ENCODE results near the gene GOLGA3.
"Not testable (repeated sequence)": the region's sequence is repeated elsewhere in the genome, so short reads cannot be mapped to it uniquely, and the experiment has no call there.

Gene GOLGA3

GRCh38 chr12:132776816-132777568 lies 51.7 kb downstream of the GOLGA3 start:
- H3K4me1 ChIP-seq (ENCODE audit: control insufficient read depth, insufficient read depth, low read length): no peaks in the 10 kb centered on the region
- peak overlapping the region; percentile 21 for H3K27ac ChIP-seq (ENCODE audit: low read depth, low read length)
- no peak overlapping the region for H3K9ac ChIP-seq (ENCODE audit: low read length)
- no peak overlapping the region for H3K4me3 ChIP-seq (ENCODE audit: low read length)
- H3K27me3 ChIP-seq (ENCODE audit: control insufficient read depth, insufficient read depth, low read length): no peaks in the 10 kb centered on the region
- H3K36me3 ChIP-seq (ENCODE audit: control insufficient read depth, insufficient read depth, low read length): peaks cover 40% of the 10 kb centered on the region

DNA sequence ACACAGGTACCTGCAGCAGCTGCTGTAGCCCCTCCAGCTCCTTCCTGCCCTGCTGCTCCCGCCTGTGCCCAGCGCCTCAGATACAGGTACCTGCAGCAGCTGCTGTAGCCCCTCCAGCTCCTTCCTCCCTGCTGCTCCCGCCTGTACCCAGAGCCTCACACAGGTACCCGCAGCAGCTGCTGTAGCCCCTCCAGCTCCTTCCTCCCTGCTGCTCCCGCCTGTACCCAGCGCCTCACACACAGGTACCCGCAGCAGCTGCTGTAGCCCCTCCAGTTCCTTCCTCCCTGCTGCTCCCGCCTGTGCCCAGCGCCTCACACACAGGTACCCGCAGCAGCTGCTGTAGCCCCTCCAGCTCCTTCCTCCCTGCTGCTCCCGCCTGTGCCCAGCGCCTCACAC lies 52.4 kb downstream of the GOLGA3 start:
- not testable (repeated sequence) for H3K27me3 ChIP-seq (ENCODE audit: control insufficient read depth, insufficient read depth, low read length); H3K9ac ChIP-seq (ENCODE audit: low read length); H3K27ac ChIP-seq (ENCODE audit: low read depth, low read length); H3K4me3 ChIP-seq (ENCODE audit: low read length); H3K4me1 ChIP-seq (ENCODE audit: control insufficient read depth, insufficient read depth, low read length)
- H3K36me3 ChIP-seq (ENCODE audit: control insufficient read depth, insufficient read depth, low read length): peaks cover 35% of the 10 kb centered on the region

- Histone ChIP-seq H3K36me3 (ENCODE audit: control insufficient read depth, insufficient read depth, low read length) (peaks cover 31% of the 10 kb centered on the region), H3K9ac (ENCODE audit: low read length) (no peak overlapping the region), H3K27me3 (ENCODE audit: control insufficient read depth, insufficient read depth, low read length) (no peaks in the 10 kb centered on the region)
Measured at GRCh38 chr12:132775502-132776229, 53.0 kb downstream of the GOLGA3 start.

GRCh38 chr12:132774646-132775275 lies 53.9 kb downstream of the GOLGA3 start:
- Histone ChIP-seq H3K27me3 (ENCODE audit: control insufficient read depth, insufficient read depth, low read length) (no peaks in the 10 kb centered on the region), H3K27ac (ENCODE audit: low read depth, low read length) (no peak overlapping the region), H3K36me3 (ENCODE audit: control insufficient read depth, insufficient read depth, low read length) (peaks cover 25% of the 10 kb centered on the region), H3K4me3 (ENCODE audit: low read length) (no peak overlapping the region), H3K9ac (ENCODE audit: low read length) (no peak overlapping the region), H3K4me1 (ENCODE audit: control insufficient read depth, insufficient read depth, low read length) (no peaks in the 10 kb centered on the region)

More at GRCh38 chr12:132775502-132776229, 53.0 kb downstream of the GOLGA3 start:
- H3K27ac ChIP-seq (ENCODE audit: low read depth, low read length): no peak overlapping the region
- H3K4me3 ChIP-seq (ENCODE audit: low read length): no peak overlapping the region
- no peaks in the 10 kb centered on the region for H3K4me1 ChIP-seq (ENCODE audit: control insufficient read depth, insufficient read depth, low read length)

GRCh38 chr12:132774159-132774558 lies 54.5 kb downstream of the GOLGA3 start:
- Histone ChIP-seq H3K27me3 (ENCODE audit: control insufficient read depth, insufficient read depth, low read length) (no peaks in the 10 kb centered on the region), H3K9ac (ENCODE audit: low read length) (no peak overlapping the region), H3K36me3 (ENCODE audit: control insufficient read depth, insufficient read depth, low read length) (peaks cover 25% of the 10 kb centered on the region), H3K4me3 (ENCODE audit: low read length) (no peak overlapping the region), H3K27ac (ENCODE audit: low read depth, low read length) (no peak overlapping the region), H3K4me1 (ENCODE audit: control insufficient read depth, insufficient read depth, low read length) (no peaks in the 10 kb centered on the region)

DNA sequence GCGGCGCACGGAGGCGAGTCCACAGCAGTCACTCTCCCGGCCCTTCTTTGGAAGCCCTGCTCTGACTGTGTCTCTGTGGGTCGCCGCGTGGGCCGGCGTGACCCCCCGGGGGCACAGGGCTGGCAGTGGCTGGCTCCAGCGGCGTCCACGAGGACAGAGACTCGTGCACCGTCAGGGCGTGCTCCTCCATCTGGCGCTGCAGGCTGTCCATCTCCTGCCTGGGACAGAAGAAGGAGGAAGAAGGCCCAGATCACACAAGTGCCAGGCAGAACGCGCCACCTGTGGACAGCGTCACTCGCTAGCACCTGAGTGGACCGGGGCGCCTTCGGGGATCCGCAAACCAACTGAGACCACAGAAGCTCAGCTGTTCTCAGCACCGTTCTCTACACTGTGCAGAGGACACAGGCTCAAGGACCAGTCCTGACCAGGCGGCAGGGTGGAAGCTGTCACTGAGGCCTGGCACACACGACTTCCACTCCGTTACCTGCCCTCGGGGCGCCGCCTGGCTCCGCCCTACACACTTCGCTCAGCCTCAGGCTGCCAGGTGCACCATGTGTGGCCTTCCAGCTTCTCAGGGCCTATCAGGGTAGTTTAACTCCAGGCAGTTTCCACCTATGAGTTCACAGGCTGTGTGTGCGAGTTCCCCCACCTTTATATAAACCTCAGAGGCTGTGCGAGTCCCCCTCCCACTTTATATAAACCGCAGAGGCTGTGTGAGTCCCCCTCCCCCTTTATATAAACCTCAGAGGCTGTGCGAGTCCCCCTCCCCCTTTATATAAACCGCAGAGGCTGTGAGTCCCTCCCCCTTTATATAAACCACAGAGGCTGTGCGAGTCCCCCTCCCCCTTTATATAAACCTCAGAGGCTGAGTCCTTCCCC lies 55.4 kb downstream of the GOLGA3 start:
- no peaks in the 10 kb centered on the region for H3K4me1 ChIP-seq (ENCODE audit: control insufficient read depth, insufficient read depth, low read length)
- peaks cover 23% of the 10 kb centered on the region for H3K36me3 ChIP-seq (ENCODE audit: control insufficient read depth, insufficient read depth, low read length)
- H3K4me3 ChIP-seq (ENCODE audit: low read length): no peak overlapping the region
- no peak overlapping the region for H3K9ac ChIP-seq (ENCODE audit: low read length)
- no peaks in the 10 kb centered on the region for H3K27me3 ChIP-seq (ENCODE audit: control insufficient read depth, insufficient read depth, low read length)
- no peak overlapping the region for H3K27ac ChIP-seq (ENCODE audit: low read depth, low read length)

DNA sequence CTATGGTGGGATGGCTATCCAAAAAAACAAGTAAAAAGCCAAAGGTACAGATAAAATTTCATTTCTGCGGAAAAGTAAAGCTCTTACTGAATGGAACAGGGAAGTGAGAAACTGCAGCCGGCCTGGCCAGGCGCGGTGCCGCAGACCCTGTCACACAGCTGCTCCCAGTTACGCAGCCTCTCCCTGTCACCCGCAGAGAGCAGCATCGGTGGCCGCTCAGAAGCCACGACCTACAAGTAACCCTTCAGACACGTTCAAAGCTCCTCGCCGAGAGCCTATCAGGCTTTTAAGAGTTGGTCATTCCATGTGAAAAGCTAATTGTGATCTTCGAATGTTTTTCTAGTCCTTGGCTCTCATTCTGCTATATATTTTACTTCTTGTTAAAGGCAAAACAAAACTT lies 56.1 kb downstream of the GOLGA3 start:
- Histone ChIP-seq H3K4me1 (ENCODE audit: control insufficient read depth, insufficient read depth, low read length) (no peaks in the 10 kb centered on the region), H3K4me3 (ENCODE audit: low read length) (no peak overlapping the region), H3K27me3 (ENCODE audit: control insufficient read depth, insufficient read depth, low read length) (no peaks in the 10 kb centered on the region), H3K36me3 (ENCODE audit: control insufficient read depth, insufficient read depth, low read length) (peaks cover 23% of the 10 kb centered on the region), H3K27ac (ENCODE audit: low read depth, low read length) (no peak overlapping the region), H3K9ac (ENCODE audit: low read length) (no peak overlapping the region)

GRCh38 chr12:132771126-132771838 lies 57.4 kb downstream of the GOLGA3 start:
- Histone ChIP-seq H3K36me3 (ENCODE audit: control insufficient read depth, insufficient read depth, low read length) (peaks cover 21% of the 10 kb centered on the region), H3K27ac (ENCODE audit: low read depth, low read length) (no peak overlapping the region), H3K27me3 (ENCODE audit: control insufficient read depth, insufficient read depth, low read length) (no peaks in the 10 kb centered on the region), H3K4me1 (ENCODE audit: control insufficient read depth, insufficient read depth, low read length) (no peaks in the 10 kb centered on the region), H3K9ac (ENCODE audit: low read length) (no peak overlapping the region), H3K4me3 (ENCODE audit: low read length) (no peak overlapping the region)

GRCh38 chr12:132766380-132767085 lies 62.1 kb downstream of the GOLGA3 start:
- Histone ChIP-seq H3K36me3 (ENCODE audit: control insufficient read depth, insufficient read depth, low read length) (no peaks in the 10 kb centered on the region), H3K27ac (ENCODE audit: low read depth, low read length) (no peak overlapping the region), H3K4me1 (ENCODE audit: control insufficient read depth, insufficient read depth, low read length) (no peaks in the 10 kb centered on the region), H3K9ac (ENCODE audit: low read length) (no peak overlapping the region), H3K27me3 (ENCODE audit: control insufficient read depth, insufficient read depth, low read length) (no peaks in the 10 kb centered on the region), H3K4me3 (ENCODE audit: low read length) (no peak overlapping the region)

DNA sequence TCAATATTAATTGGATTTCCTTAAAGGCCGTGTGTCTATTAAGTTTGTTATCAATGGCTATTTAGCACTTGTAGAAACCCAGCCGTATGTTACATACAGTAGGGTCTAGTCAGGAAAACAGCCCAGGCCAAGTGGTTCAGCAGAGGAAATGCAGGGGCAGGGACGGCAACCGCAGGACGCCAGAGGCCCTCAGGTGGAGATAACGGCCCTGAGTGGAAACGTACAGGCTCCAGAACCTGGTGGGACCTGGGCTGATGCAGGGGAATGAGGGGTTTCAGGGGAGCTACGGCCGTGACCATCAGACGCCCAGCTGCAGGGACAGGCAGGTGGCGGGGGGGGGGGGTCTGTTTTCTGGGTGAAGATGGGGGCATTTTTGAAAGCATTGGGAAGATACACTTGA lies 63.3 kb downstream of the GOLGA3 start:
- Histone ChIP-seq H3K4me1 (ENCODE audit: control insufficient read depth, insufficient read depth, low read length) (peaks cover under 1% of the 10 kb centered on the region), H3K27me3 (ENCODE audit: control insufficient read depth, insufficient read depth, low read length) (no peaks in the 10 kb centered on the region), H3K9ac (ENCODE audit: low read length) (no peak overlapping the region), H3K27ac (ENCODE audit: low read depth, low read length) (no peak overlapping the region), H3K4me3 (ENCODE audit: low read length) (no peak overlapping the region), H3K36me3 (ENCODE audit: control insufficient read depth, insufficient read depth, low read length) (no peaks in the 10 kb centered on the region)

DNA sequence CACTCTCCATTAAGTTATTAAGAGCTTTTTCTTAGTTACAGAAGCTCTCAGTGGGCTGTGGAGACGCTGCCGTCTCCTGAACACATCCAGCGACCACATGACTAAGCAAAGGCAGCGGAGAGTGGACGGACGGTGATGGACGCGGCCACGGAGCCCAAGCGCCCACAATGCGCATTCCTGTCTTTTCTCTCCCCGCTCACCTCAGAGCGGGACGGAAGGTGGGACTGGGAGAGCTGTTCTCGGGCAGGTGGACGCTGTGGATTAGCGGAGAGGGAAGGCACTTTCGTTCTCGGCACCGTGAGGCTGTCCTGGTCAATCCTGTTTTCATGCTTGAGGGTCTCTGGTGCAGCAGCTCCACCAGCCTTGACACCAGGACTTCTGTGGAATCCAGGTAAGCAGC lies 64.4 kb downstream of the GOLGA3 start:
- Histone ChIP-seq H3K9ac (ENCODE audit: low read length) (no peak overlapping the region), H3K36me3 (ENCODE audit: control insufficient read depth, insufficient read depth, low read length) (no peaks in the 10 kb centered on the region), H3K4me3 (ENCODE audit: low read length) (no peak overlapping the region), H3K27me3 (ENCODE audit: control insufficient read depth, insufficient read depth, low read length) (no peaks in the 10 kb centered on the region), H3K4me1 (ENCODE audit: control insufficient read depth, insufficient read depth, low read length) (peaks cover 5% of the 10 kb centered on the region), H3K27ac (ENCODE audit: low read depth, low read length) (no peak overlapping the region)
